Stomach smooth muscle (tissue), 2 donors: ENCODE measurements around the gene DCHS1.

Experiments used
- H3K27ac ChIP-seq: one replicate; pipeline ENCODE4 v1.7.0; 2013; ENCODE audit warnings: mild to moderate bottlenecking, low read length, inconsistent platforms
- H3K27me3 ChIP-seq, 2 donors: one replicate each; pipeline ENCODE4 v1.7.0; 2013; ENCODE audit warnings: low read length in 2 of 2; ENCODE audit not compliant: insufficient read depth in 2 of 2, control insufficient read depth in 1 of 2
- H3K36me3 ChIP-seq, 2 donors: one replicate each; pipeline ENCODE4 v1.7.0; 2013; ENCODE audit warnings: low read length in 2 of 2; ENCODE audit not compliant: control insufficient read depth in 2 of 2, insufficient read depth in 2 of 2
- H3K4me1 ChIP-seq: one replicate; pipeline ENCODE4 v1.7.0; 2013; ENCODE audit warnings: low read length; ENCODE audit not compliant: control insufficient read depth, insufficient read depth
- H3K4me3 ChIP-seq, 2 donors: one replicate each; pipeline ENCODE4 v1.7.0; 2013; ENCODE audit warnings: low read length in 2 of 2
- H3K9ac ChIP-seq, 2 donors: one replicate each; pipeline ENCODE4 v1.7.0; 2013; ENCODE audit warnings: low read length in 2 of 2, mild to moderate bottlenecking in 1 of 2
- H3K9me3 ChIP-seq, 2 donors: one replicate each; pipeline ENCODE4 v1.7.0; 2013; ENCODE audit warnings: low read length in 2 of 2; ENCODE audit not compliant: control insufficient read depth in 2 of 2
- donor health status: healthy.
- donor health status: Pancreatic carcinoma.

DCHS1 gene

DNA sequence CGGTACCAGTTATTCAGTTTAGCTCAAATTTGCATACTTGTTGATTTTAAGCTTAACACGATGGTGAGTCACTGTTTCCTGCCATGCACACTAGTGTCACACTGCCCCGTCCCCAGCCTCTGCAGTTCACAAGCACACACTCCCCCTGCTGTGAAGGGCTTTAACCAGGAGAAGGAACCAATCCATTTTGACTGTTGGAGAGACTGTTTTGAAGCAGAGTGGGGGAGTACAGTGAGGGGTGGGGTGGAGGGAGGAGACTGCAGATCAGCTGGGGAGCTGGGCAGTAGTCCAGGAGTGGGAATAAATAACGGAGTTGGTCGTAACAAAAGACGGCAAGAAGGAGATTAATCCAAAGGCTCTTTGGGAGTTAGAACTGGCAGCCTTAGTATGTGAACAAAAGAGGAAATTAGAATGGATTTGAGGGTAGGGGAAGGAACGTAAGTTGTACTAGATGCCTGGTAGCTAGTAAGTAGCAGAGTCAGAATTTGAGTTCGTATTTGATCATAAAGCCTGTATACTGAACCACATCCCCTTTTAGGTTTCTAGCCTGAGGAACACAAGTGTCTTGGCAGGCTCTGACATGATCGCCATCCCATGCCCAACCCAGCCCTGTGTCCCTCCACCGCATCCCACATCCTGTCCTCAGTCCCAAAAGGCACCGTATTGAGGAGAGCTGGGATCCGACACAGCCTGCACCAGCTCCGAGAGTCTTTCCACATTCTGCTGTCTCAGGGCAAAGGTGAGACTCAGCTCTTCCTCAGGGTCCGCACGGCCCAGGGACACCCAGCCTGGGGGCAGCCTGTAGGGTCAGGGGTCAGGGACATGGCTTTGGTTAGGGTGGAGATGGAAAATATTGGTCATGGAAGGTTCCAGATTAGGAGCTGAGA lies 37.2 kb downstream of the DCHS1 start:
- H3K4me1 ChIP-seq, result peaks cover 32% of the 10 kb centered on the region
- peaks cover 22 to 27% of the 10 kb centered on the region in 2 donors for H3K36me3 ChIP-seq
- peak overlapping the region; percentile 94 to 97 for H3K9ac ChIP-seq

DNA sequence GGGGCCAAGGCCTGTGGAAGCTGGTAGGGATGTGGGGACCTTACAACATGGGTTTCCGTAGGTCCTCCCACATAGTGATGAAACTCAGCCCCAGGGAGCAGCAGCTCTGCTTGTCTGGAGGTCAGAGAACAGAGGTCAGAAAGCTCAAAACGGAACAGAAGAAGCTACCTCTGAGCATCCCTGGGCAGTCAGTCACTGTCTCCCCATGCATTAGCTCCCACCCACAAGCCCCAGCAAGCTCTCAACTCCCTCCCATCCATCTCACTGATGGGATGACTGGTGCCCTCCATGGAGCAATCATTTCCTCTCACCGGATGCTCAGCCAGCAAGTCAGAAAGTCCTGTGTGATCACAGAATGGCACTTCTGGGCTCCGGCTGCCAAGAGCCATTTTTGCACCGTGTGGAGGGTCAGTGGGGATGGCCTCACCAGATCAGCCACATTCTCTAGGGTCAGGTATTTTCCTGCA lies 38.3 kb downstream of the DCHS1 start:
- Histone ChIP-seq H3K4me3 (peak overlapping the region in 1 of 2 donors; percentile 100), H3K9ac (peak overlapping the region in 1 of 2 donors; percentile 36)

More for the DNA sequence above, 37.2 kb downstream of the DCHS1 start:
- no peaks in the 10 kb centered on the region for H3K9me3 ChIP-seq
- peak overlapping the region; percentile 93 for H3K27ac ChIP-seq
- peak overlapping the region; percentile 98 to 100 for H3K4me3 ChIP-seq
- no peaks in the 10 kb centered on the region for H3K27me3 ChIP-seq

DNA sequence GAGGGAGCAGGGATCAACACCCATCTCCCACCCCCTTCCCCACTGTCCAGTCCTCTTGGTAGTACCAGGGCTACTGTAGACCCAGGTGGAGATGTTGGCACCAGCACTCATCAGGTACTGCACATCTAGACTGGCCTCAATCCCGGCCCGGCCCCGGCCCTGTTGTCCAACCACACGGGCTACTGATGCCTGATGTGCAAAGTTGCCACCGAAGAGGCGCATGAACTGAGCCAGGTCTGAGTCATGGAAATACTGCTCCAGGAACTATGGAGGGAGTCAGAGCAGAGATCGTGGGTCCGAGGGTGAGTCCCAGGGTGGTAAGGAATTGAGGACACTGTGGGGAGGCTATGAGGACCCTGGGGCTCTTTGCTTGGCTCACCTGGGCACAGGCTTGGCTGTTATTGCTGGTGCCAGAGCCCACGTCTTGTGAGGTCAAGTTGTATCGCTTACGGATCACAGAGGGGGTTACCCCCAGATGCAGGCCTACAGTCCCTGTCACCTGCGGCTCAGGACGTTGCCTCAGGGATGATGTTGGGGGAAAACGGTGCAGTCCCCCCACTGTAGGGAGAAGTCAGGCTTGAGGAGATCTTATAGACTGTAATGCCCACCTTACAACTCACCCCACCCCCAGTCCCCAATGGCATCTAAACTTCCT lies 38.9 kb downstream of the DCHS1 start:
- Histone ChIP-seq H3K4me1 (peaks cover 45% of the 10 kb centered on the region), H3K4me3 (no peak overlapping the region), H3K36me3 (peaks cover 22 to 23% of the 10 kb centered on the region in 2 donors), H3K9ac (no peak overlapping the region), H3K9me3 (no peaks in the 10 kb centered on the region), H3K27me3 (no peaks in the 10 kb centered on the region), H3K27ac (peak overlapping the region; percentile 31)

More for the DNA sequence above, 38.3 kb downstream of the DCHS1 start:
- Histone ChIP-seq H3K36me3 (peaks cover 22 to 23% of the 10 kb centered on the region in 2 donors), H3K27ac (peak overlapping the region; percentile 31), H3K4me1 (peaks cover 42% of the 10 kb centered on the region), H3K9me3 (no peaks in the 10 kb centered on the region), H3K27me3 (no peaks in the 10 kb centered on the region)

DNA sequence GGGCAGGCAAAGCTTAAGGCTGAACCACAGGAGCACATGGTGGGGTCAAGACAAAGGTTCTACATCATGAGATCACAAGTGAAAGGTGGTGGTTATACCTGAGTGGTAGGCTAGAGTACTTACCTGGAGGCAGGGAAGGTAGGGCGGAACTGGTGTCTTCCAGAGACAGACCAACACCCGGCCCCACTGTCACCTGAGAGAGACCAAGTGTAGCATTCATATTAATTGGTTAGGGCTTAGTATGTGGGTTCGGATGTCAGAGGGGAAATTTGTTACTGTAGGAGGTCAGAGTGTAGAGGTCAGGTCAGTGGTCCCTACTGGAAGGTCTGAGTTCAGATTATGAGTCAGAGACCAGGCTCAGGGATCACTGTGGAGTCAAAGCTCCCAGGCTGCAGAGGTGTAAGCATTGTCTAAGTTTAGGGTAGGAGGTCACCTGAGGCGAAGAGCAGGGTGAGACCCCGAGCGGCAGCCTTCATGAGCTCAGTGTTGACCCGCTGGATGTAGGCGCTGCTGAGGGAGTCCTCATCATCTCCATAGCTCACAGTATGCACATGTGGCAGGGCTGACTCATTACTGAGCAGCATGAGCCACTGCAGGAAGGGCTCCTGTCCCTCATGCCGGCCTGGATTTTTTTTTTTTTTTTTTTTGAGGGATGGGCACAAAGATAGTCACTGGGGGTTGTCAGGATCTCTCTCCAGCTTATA lies 39.6 kb downstream of the DCHS1 start:
- Histone ChIP-seq H3K4me3 (no peak overlapping the region), H3K27ac (peak overlapping the region; percentile 37), H3K27me3 (no peaks in the 10 kb centered on the region), H3K9me3 (no peaks in the 10 kb centered on the region), H3K9ac (no peak overlapping the region), H3K4me1 (peaks cover 52% of the 10 kb centered on the region), H3K36me3 (peaks cover 25 to 26% of the 10 kb centered on the region in 2 donors)

DNA sequence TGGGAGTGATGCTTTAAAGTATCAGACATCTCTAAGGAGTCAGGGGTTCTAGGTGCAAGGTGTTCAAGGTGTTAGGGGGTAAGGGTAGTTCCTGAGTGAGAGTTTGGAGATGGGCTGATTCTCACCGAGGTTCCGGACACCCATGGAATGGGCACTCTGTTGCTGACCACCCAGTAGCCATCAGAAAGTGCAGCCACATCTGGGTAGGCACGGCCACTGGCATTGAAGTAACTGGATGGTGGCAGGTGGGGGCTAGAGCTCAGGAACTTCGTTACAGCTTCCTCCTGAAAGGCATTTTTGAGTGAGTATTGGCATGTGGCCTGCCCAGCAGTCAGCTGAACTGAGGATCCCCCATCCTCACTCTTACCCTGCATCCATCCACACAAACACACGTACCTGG lies 40.6 kb downstream of the DCHS1 start:
- Histone ChIP-seq H3K9me3 (no peaks in the 10 kb centered on the region), H3K9ac (no peak overlapping the region), H3K27me3 (no peaks in the 10 kb centered on the region), H3K4me1 (peaks cover 62% of the 10 kb centered on the region), H3K4me3 (no peak overlapping the region), H3K36me3 (peaks cover 35 to 36% of the 10 kb centered on the region in 2 donors), H3K27ac (peak overlapping the region; percentile 100)

DNA sequence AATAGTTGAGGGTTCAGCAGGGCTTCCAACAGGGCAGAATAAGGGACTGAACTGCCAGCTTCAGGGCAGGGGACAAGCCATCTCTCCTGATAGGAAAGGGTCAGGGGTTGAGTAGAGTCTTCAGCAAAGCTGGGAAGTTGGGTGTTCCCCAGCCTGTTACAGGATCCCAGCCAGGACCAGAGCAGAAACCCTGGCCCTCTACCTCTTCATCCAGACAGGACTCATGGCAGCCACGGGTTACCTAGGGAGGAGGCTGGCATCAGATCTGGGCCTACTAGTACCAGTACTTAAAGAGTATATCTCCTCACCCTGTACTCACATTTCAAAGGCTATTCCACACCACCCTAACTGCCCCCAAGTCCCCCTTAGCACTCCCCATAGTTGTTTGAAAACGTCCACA lies 41.2 kb downstream of the DCHS1 start:
- Histone ChIP-seq H3K4me1 (peaks cover 63% of the 10 kb centered on the region), H3K9me3 (no peaks in the 10 kb centered on the region), H3K36me3 (peaks cover 41 to 42% of the 10 kb centered on the region in 2 donors), H3K27me3 (no peaks in the 10 kb centered on the region), H3K4me3 (no peak overlapping the region), H3K27ac (peak overlapping the region; percentile 100), H3K9ac (no peak overlapping the region)

DNA sequence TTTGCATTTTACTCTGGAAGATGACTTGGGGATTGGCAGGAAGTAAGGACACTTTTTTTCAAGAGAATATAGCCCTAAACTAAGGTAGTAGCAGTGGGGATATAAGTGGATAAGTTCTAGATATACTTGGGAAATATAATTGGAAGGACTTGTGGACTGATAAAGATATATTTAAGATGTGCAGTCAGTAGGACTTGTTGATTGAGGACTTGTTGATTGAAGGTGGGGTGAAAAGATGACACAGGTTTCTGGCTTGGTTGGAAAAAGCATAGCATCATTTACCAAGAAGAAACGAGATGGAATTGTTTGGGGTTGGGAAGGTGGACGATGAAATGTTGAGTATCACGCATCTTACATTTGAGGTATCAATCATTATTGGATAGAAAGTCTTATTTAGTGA lies 42.1 kb downstream of the DCHS1 start:
- Histone ChIP-seq H3K9me3 (no peaks in the 10 kb centered on the region), H3K27ac (peak overlapping the region; percentile 100), H3K36me3 (peaks cover 51 to 52% of the 10 kb centered on the region in 2 donors), H3K27me3 (no peaks in the 10 kb centered on the region), H3K4me1 (peaks cover 64% of the 10 kb centered on the region), H3K4me3 (peak overlapping the region in 1 of 2 donors; percentile 83), H3K9ac (peak overlapping the region; percentile 68 to 97)

DNA sequence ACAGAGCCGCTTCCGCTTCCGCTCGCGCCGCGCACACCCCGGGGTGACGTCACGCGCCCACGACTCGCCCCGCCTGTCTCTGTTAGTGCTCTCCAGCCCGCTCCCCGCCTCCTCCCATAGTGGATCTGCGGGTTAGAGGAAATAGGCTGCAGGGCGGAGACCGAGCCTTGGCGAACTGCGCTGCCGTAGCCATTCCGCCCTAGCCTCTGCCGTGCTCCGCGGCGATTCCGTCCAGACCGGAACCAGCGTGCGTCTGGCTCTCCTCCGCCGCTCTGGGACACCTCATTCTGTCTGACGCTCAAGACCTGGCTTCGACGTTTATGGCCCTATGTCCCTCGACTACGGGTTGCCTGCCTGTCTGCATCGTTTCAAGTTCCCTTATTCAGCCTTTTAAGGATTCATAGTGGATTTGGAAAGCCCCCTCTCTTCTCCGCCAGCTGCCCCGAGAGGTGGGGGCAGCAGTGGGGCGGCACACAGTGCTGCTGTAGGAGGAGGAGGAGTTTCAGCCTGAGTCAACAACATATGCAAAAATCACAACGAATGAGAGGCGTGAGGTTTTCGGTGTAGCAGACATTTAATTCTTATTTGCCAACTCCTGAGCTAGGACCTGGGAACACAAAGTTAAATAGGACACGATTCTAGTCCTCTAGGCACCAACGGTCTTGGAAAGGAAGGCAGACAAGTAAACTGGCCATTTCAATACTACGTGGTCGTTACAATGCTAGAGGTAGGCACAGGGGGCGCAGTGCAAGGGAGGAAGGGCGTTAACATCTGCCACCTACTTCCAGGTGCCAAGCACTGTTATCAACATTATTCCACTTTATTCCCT lies 43.2 kb downstream of the DCHS1 start, which contains the start of gene TAF10:
Gene TAF10 (minus strand): TSS at position 4 of the 829 bp plus-strand sequence. CDS start 27 bp downstream, outside the sequence.
- peaks cover 66% of the 10 kb centered on the region for H3K4me1 ChIP-seq
- H3K4me3 ChIP-seq, result peak within 1 kb of the TSS; percentile 80 to 83
- peak within 1 kb of the TSS; percentile 100 for H3K27ac ChIP-seq
- H3K27me3 ChIP-seq, result no peaks in the 10 kb centered on the region
- H3K9ac ChIP-seq, result peak within 1 kb of the TSS; percentile 68 to 97
- H3K36me3 ChIP-seq, result peaks cover 61 to 62% of the 10 kb centered on the region in 2 donors
- no peaks in the 10 kb centered on the region for H3K9me3 ChIP-seq

DNA sequence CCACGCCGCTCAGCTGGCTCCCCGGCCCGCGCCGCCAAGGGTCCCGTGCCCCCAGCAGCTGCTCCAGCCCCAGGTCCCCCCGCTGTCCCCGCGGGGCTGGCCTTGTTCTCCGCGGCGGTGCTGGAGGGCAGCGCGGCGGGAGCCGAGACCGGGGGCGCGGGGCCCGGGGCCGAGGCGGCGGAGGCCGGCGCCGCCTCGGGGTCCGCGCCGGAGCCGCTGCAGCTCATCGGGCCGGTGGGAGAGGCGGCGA lies 43.7 kb downstream of the DCHS1 start:
- Histone ChIP-seq H3K27me3 (no peaks in the 10 kb centered on the region), H3K4me3 (peak overlapping the region; percentile 63 to 83), H3K9me3 (no peaks in the 10 kb centered on the region), H3K9ac (peak overlapping the region; percentile 65 to 97), H3K36me3 (peaks cover 61 to 63% of the 10 kb centered on the region in 2 donors), H3K4me1 (peaks cover 62% of the 10 kb centered on the region), H3K27ac (peak overlapping the region; percentile 100)
